Measurements from ENCODE around the gene ATF1. TPM values are rescaled to one million over a fixed set of nuclear protein-coding genes. Genes with fewer than 3 reads are reported as not detected.
A peak's percentile ranks its signal among the peaks of the same experiment; 100 is the strongest.

The ATF1 gene
- total and polyA plus RNA-seq, 8 donors: 2.9 to 19.4 (median 8.6) TPM

GRCh38 chr12:50780013-50780412 is 16.1 kb downstream of the ATF1 start:
- TF ChIP-seq CTCF (IDR thresholded peaks at IDR 0.05): no peak
- no peak overlapping the region for H3K27ac ChIP-seq
- H3K36me3 ChIP-seq: peaks cover 0 to 15% (median 4%) of the 10 kb centered on the region in 3 donors
- DNase-seq: no peak
- intact Hi-C loops (cut with DNase I): no loop called here
- no peak for ATAC-seq
- no peaks in the 10 kb centered on the region for H3K9me3 ChIP-seq
- no peaks in the 10 kb centered on the region for H3K4me1 ChIP-seq
- H3K27me3 ChIP-seq: no peaks in the 10 kb centered on the region
- H3K4me3 ChIP-seq: no peak overlapping the region
- WGBS, 2 donors: 90 to 91% methylated on average over 4 of the region's 4 CpGs
- no peak for FAIRE-seq

- TF ChIP-seq CTCF (IDR thresholded peaks at IDR 0.05): no peak
- no peak for FAIRE-seq
- no peak overlapping the region for H3K4me3 ChIP-seq
- H3K27ac ChIP-seq: no peak overlapping the region
- H3K9me3 ChIP-seq: no peaks in the 10 kb centered on the region
- no peak for DNase-seq
- ATAC-seq: no peak
- no peaks in the 10 kb centered on the region for H3K27me3 ChIP-seq
- no peaks in the 10 kb centered on the region for H3K4me1 ChIP-seq
- WGBS, 2 donors: 95% methylated on average over 4 of the region's 4 CpGs
- H3K36me3 ChIP-seq: peaks cover 0 to 15% (median 4%) of the 10 kb centered on the region in 3 donors
- intact Hi-C loops (cut with DNase I): no loop called here
These were observed 20.6 kb downstream of the ATF1 start for GRCh38 chr12:50784501-50784900.

- TF ChIP-seq CTCF (IDR thresholded peaks at IDR 0.05): no peak
- H3K27ac ChIP-seq: no peak overlapping the region
- H3K27me3 ChIP-seq: no peaks in the 10 kb centered on the region
- ATAC-seq (no peak), FAIRE-seq (no peak), DNase-seq (no peak)
- no peaks in the 10 kb centered on the region for H3K9me3 ChIP-seq
- H3K4me3 ChIP-seq: no peak overlapping the region
- peaks cover 0 to 15% (median 4%) of the 10 kb centered on the region in 3 donors for H3K36me3 ChIP-seq
- intact Hi-C loops (cut with DNase I): no loop called here
- WGBS, 2 donors: 98% methylated on average over 3 of the region's 3 CpGs
- H3K4me1 ChIP-seq: no peaks in the 10 kb centered on the region
These were observed 21.6 kb downstream of the ATF1 start for GRCh38 chr12:50785406-50786001.

- Histone ChIP-seq H3K4me3 (no peak overlapping the region), H3K36me3 (peaks cover 0 to 4% (median 0%) of the 10 kb centered on the region in 3 donors), H3K27me3 (no peaks in the 10 kb centered on the region), H3K9me3 (no peaks in the 10 kb centered on the region), H3K4me1 (no peaks in the 10 kb centered on the region), H3K27ac (peak overlapping the region in 1 of 4 donors; percentile 23)
- WGBS, 2 donors: 90 to 95% methylated on average over 3 of the region's 3 CpGs
- no peak for DNase-seq
- ATAC-seq: peak in 3 of 4 donors; percentile 21 to 73 (median 70)
- intact Hi-C loops (cut with DNase I): no loop called here
- FAIRE-seq: no peak
- TF ChIP-seq CTCF (IDR thresholded peaks at IDR 0.05): no peak
These were observed 22.8 kb downstream of the ATF1 start for GRCh38 chr12:50786498-50787231.

- no peaks in the 10 kb centered on the region for H3K9me3 ChIP-seq
- H3K36me3 ChIP-seq: no peaks in the 10 kb centered on the region
- no peaks in the 10 kb centered on the region for H3K27me3 ChIP-seq
- H3K27ac ChIP-seq: no peak overlapping the region
- H3K4me3 ChIP-seq: no peak overlapping the region
- no peak for FAIRE-seq
- DNase-seq: no peak
- intact Hi-C loops (cut with DNase I): no loop called here
- WGBS, 2 donors: 99 to 100% methylated on average over 2 of the region's 2 CpGs
- no peak for TF ChIP-seq CTCF (IDR thresholded peaks at IDR 0.05)
- H3K4me1 ChIP-seq: no peaks in the 10 kb centered on the region
- ATAC-seq: no peak
These were observed 23.7 kb downstream of the ATF1 start for GRCh38 chr12:50787618-50788017.
